GM19467 (cell line): ENCODE measurements around the gene ENPP1.

Source experiments
- ATAC-seq: cut with Tn5 transposase; IDR thresholded peaks from one replicate; pipeline ENCODE4 v1.9.1; 2021; ENCODE audit warnings: mild to moderate bottlenecking, moderate library complexity; ENCODE audit not compliant: unreplicated experiment

Gene ENPP1

GRCh38 chr6:131784561-131784960 is 23.3 kb upstream of the ENPP1 start:
- no peak for ATAC-seq

- ATAC-seq, result no peak
Measured at GRCh38 chr6:131787079-131787478, 20.7 kb upstream of the ENPP1 start.

- no peak for ATAC-seq
Measured at GRCh38 chr6:131787766-131788712, 19.8 kb upstream of the ENPP1 start.

GRCh38 chr6:131789219-131789618 is 18.6 kb upstream of the ENPP1 start:
- ATAC-seq, result no peak

GRCh38 chr6:131791476-131791875 is 16.3 kb upstream of the ENPP1 start:
- no peak for ATAC-seq

- no peak for ATAC-seq
Measured at GRCh38 chr6:131792091-131792496, 15.7 kb upstream of the ENPP1 start.

- no peak for ATAC-seq
Measured at GRCh38 chr6:131795366-131795765, 12.5 kb upstream of the ENPP1 start.

GRCh38 chr6:131802347-131802746 is 5.5 kb upstream of the ENPP1 start:
- no peak for ATAC-seq

GRCh38 chr6:131803007-131803769 is 4.6 kb upstream of the ENPP1 start:
- no peak for ATAC-seq

GRCh38 chr6:131804131-131804530 is 3.7 kb upstream of the ENPP1 start:
- no peak for ATAC-seq

GRCh38 chr6:131807321-131807643 is 538 bp upstream of the ENPP1 start:
- ATAC-seq, result no peak

GRCh38 chr6:131808460-131809269 is 845 bp downstream of the ENPP1 start:
- no peak for ATAC-seq

GRCh38 chr6:131811500-131811899 is 3.7 kb downstream of the ENPP1 start:
- ATAC-seq, result no peak

- ATAC-seq, result no peak
Measured at GRCh38 chr6:131813991-131814390, 6.2 kb downstream of the ENPP1 start.

- ATAC-seq, result no peak
Measured at GRCh38 chr6:131816869-131817268, 9.0 kb downstream of the ENPP1 start.

- ATAC-seq, result no peak
Measured at GRCh38 chr6:131819572-131820124, 11.8 kb downstream of the ENPP1 start.

GRCh38 chr6:131821010-131821807 is 13.4 kb downstream of the ENPP1 start:
- ATAC-seq, result no peak

GRCh38 chr6:131822119-131822518 is 14.3 kb downstream of the ENPP1 start:
- ATAC-seq, result no peak

- no peak for ATAC-seq
Measured at GRCh38 chr6:131823276-131823902, 15.6 kb downstream of the ENPP1 start.

- no peak for ATAC-seq
Measured at GRCh38 chr6:131825946-131826345, 18.1 kb downstream of the ENPP1 start.
